HepG2 (cell line): ENCODE data around the gene EVL. TPM values are rescaled to one million over a fixed set of nuclear protein-coding genes. Genes with fewer than 3 reads are reported as not detected.

Source experiments
- ATAC-seq: fragments of 200-7000 bp; cut with Tn5 transposase; 3 replicates; pipeline ENCODE4 v1.9.1; 2020; ENCODE audit warnings: mild to moderate bottlenecking, moderate library complexity
- BruUV-seq: library from RNA; stranded (reverse); fragments of 400-500 nt; replicated peaks from 2 replicates; lab custom pipeline; 2021; lab: Mats Ljungman, UMichigan
- CTCF ChIA-PET: fragments of 300-600 bp; formaldehyde crosslinking; extraction: SDS; loops from one replicate; lab custom pipeline; 2021; ENCODE audit warnings: low total read pairs, inconsistent platforms, low intra/inter-chr PET ratio; lab: Yijun Ruan, JAX
- POLR2A ChIA-PET: fragments of 350-600 bp; sonication (Branson Sonifier 250); formaldehyde crosslinking; loops from one replicate; lab custom pipeline; 2020; ENCODE audit warnings: antibody characterized with exemption, inconsistent platforms; lab: Yijun Ruan, JAX
- DNase-seq: peaks from one replicate; pipeline ENCODE4 v3.0.0-alpha.2; 2015; ENCODE audit warnings: low spot score
- FAIRE-seq: peaks from 3 replicates; lab custom pipeline; 2011; peaks lifted over from hg19 to GRCh38; lab: Jason Lieb, UNC
- H2AFZ ChIP-seq: one replicate; pipeline ENCODE4 v1.6.1; 2011; ENCODE audit warnings: low read length, inconsistent platforms
- H3K27ac ChIP-seq: fragments of 300-600 bp; 3 replicates; pipeline ENCODE4 v1.8.0; 2011; ENCODE audit warnings: mixed run types, mild to moderate bottlenecking, mixed read lengths, low read length, inconsistent platforms; ENCODE audit not compliant: insufficient read depth; ENCODE audit errors: extremely low read length
- H3K27me3 ChIP-seq, 2 experiments: fragments of 200-600 bp in 1 of 2; 2 replicates in 1 of 2; 3 replicates in 1 of 2; pipeline versions ENCODE4 v1.6.0 to v1.8.0; 2011; ENCODE audit warnings: low read length in 2 of 2, mild to moderate bottlenecking in 2 of 2, moderate library complexity in 2 of 2, inconsistent platforms in 1 of 2; ENCODE audit not compliant: insufficient read depth in 2 of 2, control insufficient read depth in 1 of 2
- H3K36me3 ChIP-seq, 2 experiments: fragments of 200-600 bp in 1 of 2; replicated peaks in 1 of 2; 2 replicates in 1 of 2; 3 replicates in 1 of 2; pipeline versions ENCODE4 v1.5.1 to v1.8.0; 2011; ENCODE audit warnings: low read length in 2 of 2, inconsistent platforms in 1 of 2; ENCODE audit not compliant: insufficient read depth in 2 of 2, control insufficient read depth in 1 of 2
- H3K4me1 ChIP-seq: 2 replicates; pipeline ENCODE4 v1.5.1; 2012; ENCODE audit warnings: low read length, inconsistent platforms; ENCODE audit not compliant: insufficient read depth
- H3K4me2 ChIP-seq: 2 replicates; pipeline ENCODE4 v1.6.0; 2011; ENCODE audit warnings: low read depth, low read length, inconsistent platforms
- H3K4me3 ChIP-seq, 3 experiments: fragments of 200-600 bp in 1 of 3; sonication (generic), shearing (Covaris generic) in 1 of 3; replicated peaks in 1 of 3; 2 replicates each; pipeline ENCODE4 v1.5.1; 2011 to 2016; ENCODE audit warnings: low read length in 3 of 3, inconsistent platforms in 2 of 3, low read depth in 2 of 3, mild to moderate bottlenecking in 2 of 3, control low read depth in 1 of 3, mixed read lengths in 1 of 3; ENCODE audit not compliant: insufficient read depth in 1 of 3
- H3K79me2 ChIP-seq: one replicate; pipeline ENCODE4 v1.6.1; 2011; ENCODE audit warnings: low read length, inconsistent platforms; ENCODE audit not compliant: insufficient read depth
- H3K9ac ChIP-seq: 2 replicates; pipeline ENCODE4 v1.6.0; 2011; ENCODE audit warnings: mild to moderate bottlenecking, low read depth, low read length, inconsistent platforms; ENCODE audit not compliant: insufficient read depth
- H3K9me3 ChIP-seq: 2 replicates; pipeline ENCODE4 v1.5.1; 2012; ENCODE audit warnings: mild to moderate bottlenecking, low read length
- H4K20me1 ChIP-seq: 2 replicates; pipeline ENCODE4 v1.6.0; 2011; ENCODE audit warnings: inconsistent platforms, mild to moderate bottlenecking, low read length, moderate library complexity; ENCODE audit not compliant: insufficient read depth
- CCDC6 ChIP-seq: sonication (generic); formaldehyde crosslinking; IDR thresholded peaks from 2 replicates; pipeline ENCODE4 v1.8.1; 2022; ENCODE audit warnings: mild to moderate bottlenecking, missing genetic modification reagents, moderate library complexity
- PAF1 ChIP-seq: IDR thresholded peaks from 2 replicates; pipeline ENCODE4 v1.6.1; 2016; ENCODE audit warnings: missing genetic modification reagents, missing compliant biosample characterization
- PRDM4 ChIP-seq: sonication (generic); formaldehyde crosslinking; IDR thresholded peaks from 2 replicates; pipeline ENCODE4 v1.9.0; 2021; ENCODE audit warnings: missing genetic modification reagents, borderline replicate concordance
- SIX1 ChIP-seq: sonication (generic); formaldehyde crosslinking; IDR thresholded peaks from 2 replicates; pipeline ENCODE4 v1.4.0; 2020; ENCODE audit warnings: missing genetic modification reagents, borderline replicate concordance
- SIX4 ChIP-seq: sonication (generic); formaldehyde crosslinking; IDR thresholded peaks from 2 replicates; pipeline ENCODE4 v1.4.0; 2020; ENCODE audit warnings: missing genetic modification reagents
- XRCC5 ChIP-seq: fragments of 200-400 bp; formaldehyde crosslinking; optimal IDR thresholded peaks from 2 replicates; pipeline ENCODE3; 2017; ENCODE audit warnings: mild to moderate bottlenecking, low read length
- ZNF121 ChIP-seq: sonication (generic); formaldehyde crosslinking; IDR thresholded peaks from 2 replicates; pipeline ENCODE4 v1.5.0; 2020; ENCODE audit warnings: mild to moderate bottlenecking, missing genetic modification reagents
- ZNF235 ChIP-seq: sonication (generic); formaldehyde crosslinking; IDR thresholded peaks from 2 replicates; pipeline ENCODE4 v1.8.1; 2023; ENCODE audit warnings: mild to moderate bottlenecking, missing genetic modification reagents, borderline replicate concordance
- WGBS: methylation state at CpG from one replicate; pipeline ENCODE4 v1.1.6; 2017; ENCODE audit warnings: low lambda C conversion rate; 5-methylcytosine and 5-hydroxymethylcytosine counted together
- in situ Hi-C: cut with HindIII; loops from 2 replicates; pipeline ENCODE4 v1.10.0; 2017; ENCODE audit warnings: low pct_unique_long_range_greater_than_20kb; ENCODE audit not compliant: extremely low pct_ligation_motif_present
- intact Hi-C: fragments of 100-400 bp; cut with micrococcal nuclease; formaldehyde crosslinking; loops from one replicate; pipeline ENCODE4 v1.10.0; 2022; ENCODE audit not compliant: unreplicated experiment
- polyA plus RNA-seq, 8 experiments: library from polyadenylated mRNA; depleted of rRNA in 3 of 8; stranded (reverse) in 7 of 8; unstranded in 1 of 8; fragments of >200 nt; fragmentation: Illumina TruSeq in 4 of 8; extraction: Trizol in 4 of 8; gene quantifications; 2 replicates each; pipeline versions ENCODE4 v1.2.1 to v1.2.3, GENCODE V29; 2011 to 2016; ENCODE audit warnings: low read depth in 4 of 8, missing spikeins in 1 of 8, mixed read lengths in 1 of 8; ENCODE audit not compliant: insufficient read depth in 1 of 8
- total RNA-seq, 5 experiments: library from RNA; depleted of rRNA; stranded (reverse); fragments of >200 nt; fragmentation: Illumina TruSeq; extraction: Trizol; gene quantifications; 2 replicates each; pipeline ENCODE4 v1.2.3, GENCODE V29; 2016; ENCODE audit warnings: low read depth in 1 of 5

The EVL gene
- total and polyA plus RNA-seq, 2 of the 13 experiments (the other 11 are each of a cell fraction or from before 2014, with no cell fraction given): 15.1 to 31.2 TPM

DNA sequence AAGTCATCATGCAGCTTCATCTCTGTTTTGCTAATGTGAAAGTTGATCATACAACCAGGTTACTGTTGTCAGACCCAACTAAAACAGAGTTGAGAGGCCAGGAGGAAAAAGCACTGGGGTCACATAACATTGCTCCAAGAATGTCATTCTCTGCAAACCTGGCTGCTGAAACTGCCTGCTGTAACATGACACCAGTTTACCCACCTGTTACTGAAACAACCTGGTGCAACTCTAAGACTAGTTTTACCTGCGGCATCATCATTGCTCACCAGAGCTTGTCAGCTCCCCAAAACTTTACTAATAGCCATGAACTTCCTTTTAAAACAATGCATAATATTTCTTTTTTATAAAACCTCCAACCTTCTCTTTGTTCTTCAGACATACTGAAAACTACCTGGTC is 124.9 kb downstream of the EVL start:
- Histone ChIP-seq H3K4me1 (peaks cover 54% of the 10 kb centered on the region), H3K4me3 (no peak overlapping the region), H4K20me1 (no peaks in the 10 kb centered on the region), H3K9ac (no peak overlapping the region), H3K9me3 (0 out of 2 replicates have a peak, but pooled peaks cover 4% of the 10 kb centered on the region), H3K79me2 (no peaks in the 10 kb centered on the region), H3K27ac (no peak overlapping the region), H3K27me3 (no peaks in the 10 kb centered on the region), H3K4me2 (no peak overlapping the region), H3K36me3 (no peaks in the 10 kb centered on the region), H2AFZ (no peak overlapping the region)
- intact Hi-C loops: no loop called here
- ChIA-PET CTCF (no interaction called here), POLR2A (interaction anchor here (1.0 kb wide), 1 partner anchor 44 kb away, joined by 3 read pairs; no protein-coding TSS in a partner anchor)
- TF ChIP-seq SIX4 (CRISPR knock-in tag): peak; percentile 60; the same call in 1 of the 2 replicates
- TF ChIP-seq CCDC6 (CRISPR knock-in tag): no peak
- peak; percentile 63; the same call in 1 of the 2 replicates for TF ChIP-seq SIX1
- FAIRE-seq: no peak
- 92% methylated on average over 1 of the region's 1 CpG for WGBS
- no TSS peak for BruUV-seq
- DNase-seq: no peak
- ATAC-seq: no peak
- in situ Hi-C loops: loop anchor here (5.0 kb wide), 1 partner anchor 48 kb away; no protein-coding TSS in a partner anchor

DNA sequence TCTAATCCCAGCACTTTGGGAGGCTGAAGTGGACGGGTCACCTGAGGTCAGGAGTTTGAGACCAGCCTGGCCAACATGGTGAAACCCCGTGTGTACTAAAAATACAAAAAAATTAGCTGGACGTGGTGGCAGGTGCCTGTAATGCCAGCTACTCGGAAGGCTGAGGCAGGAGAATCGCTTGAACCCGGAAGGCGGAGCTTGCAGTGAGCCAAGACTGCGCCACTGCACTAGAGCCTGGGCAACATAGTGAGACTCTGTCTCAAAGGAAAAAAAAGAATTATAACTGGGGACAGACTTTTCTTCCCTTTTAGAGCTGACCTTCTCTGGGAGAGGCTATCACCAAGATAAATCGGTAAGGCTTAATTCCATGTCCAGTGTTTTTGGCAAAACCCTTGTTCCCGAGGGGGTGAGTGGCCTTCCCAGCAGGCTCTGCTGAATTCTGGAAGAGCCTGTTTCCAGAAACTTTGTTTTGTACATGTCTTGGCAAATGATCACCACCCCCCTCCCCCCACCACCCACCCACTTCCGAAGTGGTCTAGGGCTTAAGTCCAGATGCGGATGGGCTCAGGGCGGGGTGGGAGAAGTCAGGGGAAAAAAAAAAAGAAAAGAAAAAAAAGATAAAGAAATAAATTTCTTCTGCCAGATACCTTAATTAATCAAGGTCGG is 126.5 kb downstream of the EVL start:
- ATAC-seq (no peak), FAIRE-seq (no peak), DNase-seq (no peak)
- POLR2A ChIA-PET: interaction anchor here (1.7 to 3.8 kb wide), 6 partner anchors 13 to 46 kb away, joined by 7 to 40 read pairs (median 22); no protein-coding TSS in a partner anchor
- Histone ChIP-seq H3K36me3 (no peaks in the 10 kb centered on the region), H2AFZ (no peak overlapping the region), H3K79me2 (no peaks in the 10 kb centered on the region), H4K20me1 (no peaks in the 10 kb centered on the region), H3K27me3 (no peaks in the 10 kb centered on the region), H3K9me3 (0 out of 2 replicates have a peak, but pooled peaks cover 4% of the 10 kb centered on the region), H3K27ac (no peak overlapping the region), H3K9ac (peak overlapping the region; percentile 91), H3K4me2 (peak overlapping the region; percentile 99), H3K4me1 (peaks cover 54% of the 10 kb centered on the region), H3K4me3 (peak overlapping the region in 1 of 3 experiments; percentile 80; a peak in 3 of 6 replicates)
- intact Hi-C loops (loop anchor here (1.0 kb wide), 1 partner anchor 51 kb away; no protein-coding TSS in a partner anchor), in situ Hi-C loops (loop anchor here (5.0 kb wide), 1 partner anchor 49 kb away; no protein-coding TSS in a partner anchor)
- 86% methylated on average over 14 of the region's 14 CpGs for WGBS
- CTCF ChIA-PET: interaction anchor here (2.5 kb wide), 1 partner anchor 55 kb away, joined by 12 read pairs; no protein-coding TSS in a partner anchor
- no TSS peak for BruUV-seq
- TF ChIP-seq ZNF235 (no peak), PRDM4 (CRISPR knock-in tag) (no peak), PAF1 (no peak), ZNF121 (CRISPR knock-in tag) (peak; percentile 43; the same call in 1 of the 2 replicates), XRCC5 (no peak)
